GM23338 (cell line): ENCODE measurements around the gene ANKRA2. TPM values are rescaled to one million over a fixed set of nuclear protein-coding genes. Genes with fewer than 3 reads are reported as not detected.

ENCODE experiments used
- ATAC-seq: fragments of 200-7000 bp; cut with Tn5 transposase; 3 replicates; pipeline ENCODE4 v1.9.1; 2020
- DNase-seq: peaks from one replicate; pipeline ENCODE4 v3.0.0-alpha.2; 2015; ENCODE audit warnings: low spot score
- H2AFZ ChIP-seq: fragments of 200-600 bp; sonication (generic); 2 replicates; pipeline ENCODE4 v1.8.0; 2016; ENCODE audit warnings: antibody characterized with exemption, mild to moderate bottlenecking, moderate library complexity
- H3F3A ChIP-seq: fragments of 200-600 bp; sonication (generic); replicated peaks from 2 replicates; pipeline ENCODE4 v1.8.0; 2017; ENCODE audit warnings: antibody characterized with exemption, mixed run types, low read depth
- H3K27ac ChIP-seq: fragments of 200-600 bp; sonication (generic); 2 replicates; pipeline ENCODE4 v1.6.1; 2016; ENCODE audit warnings: low read depth
- H3K27me3 ChIP-seq: fragments of 200-600 bp; sonication (generic); 2 replicates; pipeline ENCODE4 v1.8.0; 2016; ENCODE audit warnings: mild to moderate bottlenecking, mixed run types, moderate library complexity; ENCODE audit not compliant: insufficient read depth
- H3K36me3 ChIP-seq: fragments of 200-600 bp; sonication (generic); 2 replicates; pipeline ENCODE4 v1.8.0; 2016; ENCODE audit warnings: mild to moderate bottlenecking; ENCODE audit not compliant: insufficient read depth
- H3K4me1 ChIP-seq: fragments of 200-600 bp; sonication (generic); 2 replicates; pipeline ENCODE4 v1.8.0; 2016; ENCODE audit warnings: mild to moderate bottlenecking, moderate library complexity; ENCODE audit not compliant: insufficient read depth
- H3K4me2 ChIP-seq: fragments of 200-600 bp; sonication (generic); 2 replicates; pipeline ENCODE4 v1.7.1; 2017; ENCODE audit warnings: mixed run types
- H3K4me3 ChIP-seq: fragments of 200-600 bp; sonication (generic); 2 replicates; pipeline ENCODE4 v1.6.1; 2016; ENCODE audit warnings: mixed run types
- H3K79me2 ChIP-seq: fragments of 200-600 bp; sonication (generic); replicated peaks from 2 replicates; pipeline ENCODE4 v1.8.0; 2017; ENCODE audit warnings: mild to moderate bottlenecking; ENCODE audit not compliant: insufficient read depth
- H3K9me2 ChIP-seq: fragments of 200-600 bp; sonication (generic); 2 replicates; pipeline ENCODE4 v1.8.0; 2017; ENCODE audit not compliant: insufficient read depth
- H4K20me1 ChIP-seq: fragments of 200-600 bp; sonication (generic); replicated peaks from 2 replicates; pipeline ENCODE4 v1.8.0; 2017; ENCODE audit warnings: mild to moderate bottlenecking; ENCODE audit not compliant: insufficient read depth
- H3K27ac Mint-ChIP-seq: 2 replicates; pipeline ENCODE4 v1.8.0; 2020; ENCODE audit warnings: inconsistent platforms, mild to moderate bottlenecking, moderate library complexity, mixed read lengths
- H3K27me3 Mint-ChIP-seq: 3 replicates; pipeline ENCODE4 v1.8.0; 2022; ENCODE audit warnings: low read depth, mild to moderate bottlenecking, moderate library complexity, mixed read lengths, inconsistent platforms; ENCODE audit not compliant: insufficient read depth, poor library complexity
- H3K36me3 Mint-ChIP-seq: 3 replicates; pipeline ENCODE4 v1.8.0; 2021; ENCODE audit warnings: low read depth, mild to moderate bottlenecking, inconsistent platforms, moderate library complexity, mixed read lengths
- H3K4me1 Mint-ChIP-seq: 3 replicates; pipeline ENCODE4 v1.8.0; 2020; ENCODE audit warnings: mild to moderate bottlenecking, inconsistent platforms, mixed read lengths
- H3K4me3 Mint-ChIP-seq: 3 replicates; pipeline ENCODE4 v1.8.0; 2021; ENCODE audit warnings: moderate library complexity, mild to moderate bottlenecking, inconsistent platforms, mixed read lengths
- H3K9me3 Mint-ChIP-seq: 3 replicates; pipeline ENCODE4 v1.8.0; 2020; ENCODE audit warnings: moderate library complexity, mild to moderate bottlenecking, inconsistent platforms, mixed read lengths
- CREB1 ChIP-seq: fragments of 250-450 bp; sonication (Bioruptor Pico); IDR thresholded peaks from 2 replicates; pipeline ENCODE4 v1.5.0; 2020; ENCODE audit warnings: low read depth, mild to moderate bottlenecking, moderate library complexity
- CTCF ChIP-seq, 2 experiments: fragments of 200-600 bp in 1 of 2; sonication (generic) in 1 of 2; conservative IDR thresholded peaks; 2 replicates each; pipeline versions ENCODE4 v1.5.1 to v1.6.1; 2016 to 2017; ENCODE audit warnings: antibody characterized with exemption in 2 of 2, low read depth in 2 of 2, mild to moderate bottlenecking in 2 of 2, moderate library complexity in 1 of 2
- EZH2 ChIP-seq: fragments of 200-600 bp; sonication (generic); IDR thresholded peaks from one replicate; pipeline ENCODE4 v1.8.0; 2017; ENCODE audit warnings: antibody characterized with exemption, mild to moderate bottlenecking, low read depth; ENCODE audit not compliant: unreplicated experiment
- ZNF462 ChIP-seq: fragments of 250-450 bp; sonication (Bioruptor Pico); IDR thresholded peaks from 2 replicates; pipeline ENCODE4 v1.5.0; 2020; ENCODE audit warnings: mild to moderate bottlenecking, moderate library complexity
- polyA plus RNA-seq: library from polyadenylated mRNA; unstranded; fragments of >200 nt; fragmentation: Nextera tagmentation; extraction: Ambion mirVana; gene quantifications from 2 replicates; pipeline ENCODE4 v1.2.1, GENCODE V29; 2016
- total RNA-seq: library from RNA; depleted of rRNA; stranded (reverse); fragments of >200 nt; shearing (Covaris generic); gene quantifications from 2 replicates; pipeline ENCODE4 v1.2.3, GENCODE V29; 2014

ANKRA2 gene
- total and polyA plus RNA-seq, 2 experiments from 2014 or later: 13.1 to 15.3 TPM

- Histone ChIP-seq H3K4me1 (peaks cover 14% of the 10 kb centered on the region), H3F3A (0 out of 2 replicates have a peak, but pooled peaks cover 4% of the 10 kb centered on the region), H4K20me1 (no peaks in the 10 kb centered on the region), H3K4me3 (no peak overlapping the region), H3K27ac (no peak overlapping the region), H2AFZ (peak overlapping the region; percentile 98), H3K27me3 (no peaks in the 10 kb centered on the region), H3K36me3 (no peaks in the 10 kb centered on the region), H3K79me2 (no peaks in the 10 kb centered on the region), H3K9me2 (no peaks in the 10 kb centered on the region), H3K4me2 (peak overlapping the region; percentile 44; the same call in 1 of the 2 replicates)
- TF ChIP-seq CTCF (conservative IDR thresholded peaks at IDR 0.05; ENCODE audit: low read depth in 2 of 2) (peak; percentile 77 to 92), CREB1 (CRISPR knock-in tag) (no peak), EZH2 (no peak), ZNF462 (peak; percentile 93)
- ATAC-seq (peak; percentile 99), DNase-seq (peak; percentile 93)
- no peaks in the 10 kb centered on the region for H3K36me3 Mint-ChIP-seq
- H3K27me3 Mint-ChIP-seq: peaks cover 2% of the 10 kb centered on the region
- H3K9me3 Mint-ChIP-seq: no peaks in the 10 kb centered on the region
- H3K4me1 Mint-ChIP-seq: peaks cover 24% of the 10 kb centered on the region
- H3K4me3 Mint-ChIP-seq: peak overlapping the region; percentile 59
- peak overlapping the region; percentile 49; the same call in 1 of the 2 replicates for H3K27ac Mint-ChIP-seq
These were observed 45.7 kb downstream of the ANKRA2 start for GRCh38 chr5:73519531-73520283.
